Stimulated activated naive CD8-positive, alpha-beta T cell treated with anti-CD3 and anti-CD28 coated beads, Interleukin-15, Interleukin-2, amounts not matched to agents 100 U/mL and 50 U/mL, for 24 hours (primary cell): ENCODE data around the gene MLLT3.

Source experiments
- ATAC-seq: fragments of 150-1000 bp; cut with Tn5 transposase; one replicate; pipeline ENCODE4 v1.10.0; 2021
- DNase-seq: peaks from one replicate; pipeline ENCODE4 v3.0.0; 2021

Gene MLLT3

GRCh38 chr9:20380546-20380945, 241.8 kb downstream of the MLLT3 start:
- DNase-seq (no peak), ATAC-seq (no peak)

DNA sequence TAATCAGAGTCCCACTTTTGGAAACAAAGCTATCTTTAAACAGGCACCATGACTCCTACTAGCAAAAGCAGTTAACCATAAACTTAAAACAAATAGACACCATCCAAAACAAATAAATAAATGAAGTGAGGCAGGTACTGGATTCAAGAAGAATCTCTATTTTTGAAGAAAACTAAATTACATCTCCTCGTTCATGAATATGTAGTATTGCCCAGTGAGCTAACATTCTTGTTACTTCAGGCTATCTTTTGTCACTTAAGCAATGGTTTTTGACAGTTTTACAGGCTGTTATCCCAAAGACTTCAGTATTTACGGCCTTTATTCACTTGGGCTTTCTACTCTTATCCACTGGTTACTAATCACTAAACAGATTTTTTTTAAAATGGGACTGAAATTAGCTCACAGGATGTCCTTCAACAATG, 242.5 kb downstream of the MLLT3 start:
- ATAC-seq, result no peak
- no peak for DNase-seq

- ATAC-seq, result no peak
- no peak for DNase-seq
Observed at GRCh38 chr9:20378851-20379250, 243.4 kb downstream of the MLLT3 start.

GRCh38 chr9:20377790-20378189, 244.5 kb downstream of the MLLT3 start:
- ATAC-seq (no peak), DNase-seq (no peak)

DNA sequence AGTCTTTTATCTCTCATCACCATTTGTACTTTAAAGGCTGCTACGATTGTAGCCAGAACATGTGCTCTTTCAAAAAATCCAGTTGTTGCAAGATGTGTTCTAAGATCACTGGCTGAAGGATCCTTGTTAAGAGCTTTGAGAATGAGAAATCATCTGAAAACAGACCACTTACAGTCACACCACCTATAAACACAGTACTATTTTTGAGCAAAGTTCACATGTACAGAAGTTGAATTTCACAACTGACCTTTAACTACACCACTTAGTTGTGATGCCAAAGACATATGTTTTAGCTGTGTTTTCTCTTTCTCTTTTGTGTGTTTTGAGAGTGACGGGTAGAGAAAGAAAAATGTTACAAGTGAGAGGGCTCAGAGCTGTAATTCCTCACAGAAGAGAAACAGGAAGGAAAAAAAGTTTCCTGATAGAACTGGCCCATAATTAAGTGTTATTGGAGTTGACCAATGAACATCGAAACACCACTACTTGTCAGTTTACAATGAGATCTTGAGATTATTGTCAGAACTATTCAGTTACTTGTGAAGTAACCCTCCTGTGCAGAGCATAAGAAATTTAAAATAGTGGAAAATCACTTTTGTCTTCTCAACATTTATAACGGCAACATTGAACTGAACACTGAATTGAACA, 245.4 kb downstream of the MLLT3 start:
- ATAC-seq (no peak), DNase-seq (no peak)

DNA sequence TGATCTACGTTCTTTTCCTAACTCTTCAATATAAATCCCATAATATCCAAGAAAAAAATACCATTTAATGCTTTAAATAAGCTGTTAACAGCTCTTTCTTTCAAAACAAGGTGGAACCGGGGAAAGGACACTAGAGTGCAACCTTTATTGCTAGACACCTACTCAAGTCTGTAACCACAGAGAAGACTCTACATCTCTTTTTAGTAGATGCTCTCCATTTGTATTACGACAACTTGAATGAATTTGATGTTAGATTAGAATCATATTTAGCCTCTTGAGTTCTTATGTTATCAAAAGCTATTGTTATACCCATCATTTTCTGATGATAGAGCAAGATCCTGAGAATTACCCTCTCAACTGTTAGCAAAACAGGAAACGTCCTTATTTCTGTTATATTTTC, 246.3 kb downstream of the MLLT3 start:
- ATAC-seq (no peak), DNase-seq (no peak)

DNA sequence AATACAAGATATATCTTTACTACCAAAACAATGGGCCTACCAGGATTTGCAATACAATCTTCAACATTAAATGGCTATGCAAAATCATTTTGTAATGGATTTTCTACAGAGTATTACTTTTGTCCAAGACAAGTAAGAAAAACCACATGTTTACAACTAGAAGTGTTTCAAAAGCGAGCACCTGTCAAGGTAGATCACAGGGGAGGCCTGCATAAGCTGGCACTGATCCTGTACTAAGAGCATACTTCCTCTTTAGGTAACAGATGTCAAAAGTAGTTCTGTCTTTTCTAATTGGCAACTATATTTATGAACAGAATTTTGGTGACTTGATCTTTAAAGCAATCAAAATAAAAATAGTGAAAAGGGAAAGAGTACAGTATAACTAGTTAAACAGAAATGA, 249.0 kb downstream of the MLLT3 start:
- DNase-seq, result no peak
- ATAC-seq, result no peak

- ATAC-seq (no peak), DNase-seq (no peak)
Observed at GRCh38 chr9:20369391-20369790, 252.9 kb downstream of the MLLT3 start.

DNA sequence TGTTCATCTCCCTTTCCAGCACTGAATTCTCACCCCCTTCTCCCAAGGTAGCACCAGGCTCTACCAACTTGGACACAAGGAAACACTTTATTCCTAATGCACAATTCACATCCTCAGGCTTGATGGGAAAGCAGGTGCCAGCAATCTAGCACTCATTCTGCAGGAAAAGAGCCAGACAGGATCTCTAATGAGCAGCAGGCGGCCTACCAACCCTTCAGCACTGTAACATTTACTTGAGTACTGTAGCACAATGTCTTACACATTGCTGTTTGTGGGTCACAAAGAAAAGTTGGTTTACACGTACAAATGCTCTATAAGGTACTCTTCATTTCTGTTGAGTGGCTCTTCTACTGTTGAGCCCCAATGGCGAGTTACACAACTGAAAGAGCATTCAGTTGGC, 254.4 kb downstream of the MLLT3 start:
- no peak for DNase-seq
- no peak for ATAC-seq

DNA sequence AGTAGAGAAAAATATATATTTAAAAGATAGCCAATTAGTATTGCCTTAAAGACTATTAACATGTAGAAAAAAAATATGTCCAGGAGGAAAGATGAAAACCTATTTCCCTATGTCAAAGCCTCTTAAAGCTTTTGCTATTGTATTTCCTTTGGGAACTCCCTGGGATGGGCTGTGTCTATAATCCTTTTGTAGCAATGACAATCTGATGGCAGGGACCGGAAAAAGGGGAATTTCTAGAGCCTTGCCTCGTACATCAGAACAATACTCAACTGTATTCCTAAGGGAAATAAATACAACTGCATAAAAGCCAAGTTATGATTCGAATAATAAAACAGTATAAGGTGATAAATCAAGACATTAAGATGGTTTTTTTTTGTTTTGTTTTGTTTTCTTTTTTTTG, 257.3 kb downstream of the MLLT3 start:
- no peak for DNase-seq
- no peak for ATAC-seq

DNA sequence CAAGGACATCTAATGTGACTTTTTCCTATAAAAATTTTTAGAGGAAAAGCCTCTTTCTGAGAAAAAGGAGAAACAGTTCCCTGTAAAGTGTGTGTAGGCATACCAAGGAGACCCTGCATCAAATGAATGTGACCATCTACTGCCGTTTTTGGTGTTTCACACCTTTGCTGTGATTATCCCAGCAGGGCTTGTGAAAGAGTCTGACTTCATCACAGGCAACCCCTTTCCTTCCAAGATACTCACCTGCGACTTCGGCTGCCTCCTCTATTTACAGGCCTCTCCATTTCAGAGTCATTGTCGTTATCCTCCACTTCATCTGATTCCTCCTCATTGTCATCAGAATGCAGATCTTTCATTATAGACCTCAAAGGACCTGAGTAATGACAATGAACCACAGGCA, 259.1 kb downstream of the MLLT3 start:
- no peak for ATAC-seq
- no peak for DNase-seq

GRCh38 chr9:20361656-20362570, 260.4 kb downstream of the MLLT3 start:
- DNase-seq (no peak), ATAC-seq (peak; percentile 45)

DNA sequence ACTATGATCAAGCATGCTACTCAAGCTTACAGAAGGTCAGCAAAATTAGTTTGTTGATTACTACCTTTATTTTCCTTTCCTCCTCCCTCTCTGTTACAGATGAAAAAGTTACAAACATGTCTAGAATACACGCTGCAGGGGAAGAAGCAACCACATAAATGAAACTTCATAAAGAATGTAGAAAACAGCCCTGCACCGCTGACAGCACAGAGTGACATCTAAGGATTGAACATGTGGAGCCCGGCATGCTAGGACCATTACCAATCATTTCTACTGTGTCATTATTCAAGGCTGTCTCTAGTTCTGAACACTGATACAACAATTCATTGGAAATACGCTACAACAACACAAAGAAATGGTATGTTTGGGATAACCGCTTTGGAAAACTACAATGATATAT, 261.1 kb downstream of the MLLT3 start:
- DNase-seq (no peak), ATAC-seq (no peak)

DNA sequence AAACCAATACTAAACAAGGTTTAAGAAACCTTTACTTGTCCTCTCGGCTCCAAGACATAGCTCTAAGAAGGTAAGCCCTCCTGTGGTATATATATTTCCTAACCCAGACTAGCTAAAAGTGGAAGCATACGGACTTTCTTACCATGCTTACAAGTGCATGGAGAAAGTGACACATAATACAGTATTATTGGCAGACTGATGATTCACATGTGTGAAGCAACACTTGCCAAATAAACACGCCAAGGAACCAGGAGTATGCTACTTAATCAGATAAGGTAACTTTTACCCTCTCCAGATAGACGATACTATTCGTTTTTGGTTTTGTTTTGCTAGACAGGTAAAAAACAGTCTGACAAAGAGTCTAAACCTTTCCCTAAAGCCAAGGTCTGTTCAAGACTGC, 264.1 kb downstream of the MLLT3 start:
- ATAC-seq (peak; percentile 81), DNase-seq (no peak)

DNA sequence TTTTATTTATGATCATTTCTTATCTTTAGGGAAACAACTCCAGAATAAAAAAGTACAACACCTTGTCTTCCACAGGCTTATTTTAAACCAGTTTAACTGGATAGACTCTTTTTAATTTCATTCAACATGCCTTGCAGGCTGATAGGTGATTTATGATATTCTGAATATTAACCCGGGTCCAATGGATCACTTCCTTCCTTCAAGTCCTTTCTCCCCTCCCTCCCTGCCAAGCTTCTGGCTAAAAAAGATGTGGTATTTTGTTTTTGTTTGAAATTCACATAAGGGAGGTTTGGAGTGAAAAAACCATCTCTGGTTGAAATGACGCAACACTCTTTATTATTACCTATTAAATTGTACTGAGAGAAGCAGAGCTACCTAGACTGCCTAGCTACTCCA, 265.3 kb downstream of the MLLT3 start:
- DNase-seq, result no peak
- ATAC-seq, result no peak

DNA sequence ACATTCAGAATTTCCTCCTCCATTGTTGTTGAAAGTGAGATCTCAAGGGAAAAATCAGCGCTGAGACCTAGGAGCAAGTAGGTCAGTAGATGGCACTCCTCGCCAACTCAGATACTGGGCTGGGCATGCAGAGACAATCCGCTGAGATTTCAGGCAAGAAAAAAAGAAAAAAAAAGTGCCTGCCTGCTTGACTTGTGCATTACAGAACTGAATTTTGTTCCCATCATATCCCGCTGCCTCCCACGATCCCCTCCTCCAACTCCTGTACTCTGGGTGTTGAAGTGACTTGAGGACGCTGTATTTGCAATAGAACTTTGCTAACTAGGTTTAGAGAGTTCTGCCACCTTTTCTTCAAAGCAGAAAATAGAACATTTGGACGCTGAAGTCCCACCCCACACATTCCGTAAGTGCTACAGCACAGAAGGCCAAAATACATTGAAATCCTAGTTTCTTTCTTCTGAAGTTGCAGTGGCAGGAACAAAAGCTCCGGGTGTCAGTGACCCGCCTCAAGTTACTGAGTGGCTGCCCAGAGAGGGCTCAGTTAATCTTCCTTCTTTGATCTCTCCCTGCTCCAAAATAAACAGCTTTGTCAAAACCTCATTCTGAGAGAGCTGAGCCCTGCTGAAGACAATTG, 265.8 kb downstream of the MLLT3 start:
- peak; percentile 54 for DNase-seq
- ATAC-seq, result peak; percentile 51

DNA sequence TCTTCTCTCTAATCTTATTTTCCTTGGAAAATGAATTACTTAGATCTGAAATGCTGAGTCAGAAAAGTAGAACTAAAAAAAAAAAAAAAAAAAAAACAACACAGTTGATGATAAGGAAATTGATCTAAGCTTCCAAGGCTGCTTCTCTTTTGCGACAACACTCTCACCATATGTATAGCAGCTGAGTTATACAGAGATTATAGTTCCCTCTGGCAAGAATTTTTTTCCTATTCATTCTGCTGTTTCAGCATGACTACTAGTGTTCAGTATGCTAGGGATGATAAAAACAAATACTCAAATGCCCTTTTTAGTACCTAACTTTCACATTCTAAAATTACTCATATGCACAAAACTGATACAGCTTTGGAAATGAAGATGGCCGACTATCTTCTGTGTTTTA, 267.3 kb downstream of the MLLT3 start:
- peak; percentile 58 for ATAC-seq
- no peak for DNase-seq

GRCh38 chr9:20353931-20354652, 268.2 kb downstream of the MLLT3 start:
- no peak for DNase-seq
- ATAC-seq, result no peak

DNA sequence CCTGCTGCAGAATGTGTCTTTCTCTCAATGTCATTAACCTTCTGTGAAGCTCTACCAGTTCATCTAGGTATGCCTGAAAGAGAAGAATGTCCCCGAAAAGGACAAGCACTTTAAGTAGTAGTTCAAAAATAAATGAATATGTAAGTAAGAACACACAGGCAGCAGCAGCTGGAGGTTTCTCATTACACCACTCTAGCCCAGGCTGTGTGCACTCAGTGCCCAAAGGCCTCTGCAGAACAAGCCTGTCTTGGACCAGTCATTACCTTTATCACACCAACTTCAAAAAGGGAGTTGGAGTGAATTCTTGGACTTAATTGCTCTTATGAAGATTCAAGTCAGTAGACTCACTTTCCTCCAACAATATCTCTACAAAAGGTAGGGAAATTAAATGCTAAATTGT, 268.8 kb downstream of the MLLT3 start:
- ATAC-seq (no peak), DNase-seq (no peak)

DNA sequence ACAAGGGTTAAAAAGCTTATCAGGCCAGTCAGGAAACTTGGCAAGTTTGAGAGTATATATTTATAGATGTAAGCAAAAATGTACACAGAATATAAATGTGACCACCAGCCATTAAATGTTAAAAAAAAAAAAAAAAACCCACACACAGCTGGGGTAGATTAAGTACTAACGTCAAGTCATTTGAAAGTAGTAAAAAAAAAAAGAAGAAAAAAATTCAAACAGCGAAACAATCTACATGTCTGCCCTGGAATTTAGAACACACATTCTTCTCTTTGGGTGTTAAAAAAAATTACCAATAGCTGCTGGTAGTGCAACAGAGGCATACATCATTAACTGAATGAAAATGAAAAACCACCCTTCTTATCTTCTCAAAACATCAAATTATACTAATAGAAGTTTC, 269.7 kb downstream of the MLLT3 start:
- ATAC-seq (no peak), DNase-seq (no peak)

DNA sequence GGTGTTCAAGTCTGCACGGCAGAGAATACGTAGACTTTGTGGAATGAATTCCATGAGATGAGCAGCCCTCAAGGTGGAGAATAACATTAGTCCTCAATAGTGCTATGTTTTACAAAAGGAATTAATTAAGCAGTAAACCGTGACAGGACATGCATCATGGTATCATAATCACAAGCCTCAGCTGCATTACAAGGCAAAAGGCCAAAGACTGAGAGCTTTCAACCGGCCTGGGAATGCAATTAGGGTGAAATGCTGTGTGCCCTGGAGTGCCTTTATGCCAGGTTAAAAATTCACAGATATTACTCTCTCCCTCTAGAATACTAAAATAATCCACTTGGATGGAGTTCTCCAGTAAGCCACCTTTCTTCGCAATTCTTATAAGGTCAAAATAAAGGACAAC, 270.6 kb downstream of the MLLT3 start:
- no peak for ATAC-seq
- DNase-seq, result no peak

DNA sequence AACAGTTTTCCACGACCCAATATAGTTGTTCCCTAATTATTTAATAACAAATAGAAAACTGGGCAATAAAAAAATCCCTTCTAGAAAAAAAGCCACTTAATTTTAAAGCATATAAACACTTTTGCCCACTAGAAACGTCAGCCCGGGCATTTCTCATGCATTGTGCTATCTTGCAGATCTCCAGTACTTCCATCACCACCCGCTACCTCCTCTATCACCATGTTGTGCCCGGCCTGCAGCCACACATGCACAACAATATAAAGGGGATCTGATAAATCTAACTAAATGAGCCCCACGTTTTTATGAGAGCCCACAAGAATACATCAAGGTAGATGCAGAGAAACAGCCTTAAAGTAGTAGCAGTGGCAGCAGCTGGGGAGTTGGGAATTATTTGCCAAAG, 272.7 kb downstream of the MLLT3 start:
- no peak for DNase-seq

DNA sequence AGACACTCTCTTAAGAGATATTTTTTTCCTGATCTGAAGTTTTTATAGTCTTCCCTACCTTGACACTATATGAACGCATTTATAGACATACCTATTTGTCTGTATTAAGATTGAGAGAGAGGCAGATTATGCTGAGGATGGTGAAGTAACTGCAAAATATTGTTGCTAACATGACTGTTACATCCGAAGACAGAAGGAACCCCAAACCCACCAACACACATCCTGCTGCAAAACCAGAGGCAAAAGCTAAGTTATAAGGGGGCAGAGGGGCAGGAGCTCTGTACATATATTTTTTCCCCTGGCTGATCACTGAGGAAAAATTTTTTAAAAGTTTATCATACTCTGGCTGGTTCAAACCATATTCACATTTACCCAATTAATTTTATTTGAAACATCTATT, 279.0 kb downstream of the MLLT3 start:
- ATAC-seq (no peak), DNase-seq (no peak)

More for the DNA sequence above, 272.7 kb downstream of the MLLT3 start:
- ATAC-seq, result no peak
